Dedifferentiated amniotic fluid mesenchymal stem cell (primary cell): ENCODE results near the gene ZSWIM7.
"Not testable (repeated sequence)": the region's sequence is repeated elsewhere in the genome, so short reads cannot be mapped to it uniquely, and the experiment has no call there.

ENCODE experiments used
- DNase-seq: peaks from one replicate; pipeline ENCODE4 v3.0.0-alpha.2; 2016; ENCODE audit errors: extremely low spot score

Gene ZSWIM7

DNA sequence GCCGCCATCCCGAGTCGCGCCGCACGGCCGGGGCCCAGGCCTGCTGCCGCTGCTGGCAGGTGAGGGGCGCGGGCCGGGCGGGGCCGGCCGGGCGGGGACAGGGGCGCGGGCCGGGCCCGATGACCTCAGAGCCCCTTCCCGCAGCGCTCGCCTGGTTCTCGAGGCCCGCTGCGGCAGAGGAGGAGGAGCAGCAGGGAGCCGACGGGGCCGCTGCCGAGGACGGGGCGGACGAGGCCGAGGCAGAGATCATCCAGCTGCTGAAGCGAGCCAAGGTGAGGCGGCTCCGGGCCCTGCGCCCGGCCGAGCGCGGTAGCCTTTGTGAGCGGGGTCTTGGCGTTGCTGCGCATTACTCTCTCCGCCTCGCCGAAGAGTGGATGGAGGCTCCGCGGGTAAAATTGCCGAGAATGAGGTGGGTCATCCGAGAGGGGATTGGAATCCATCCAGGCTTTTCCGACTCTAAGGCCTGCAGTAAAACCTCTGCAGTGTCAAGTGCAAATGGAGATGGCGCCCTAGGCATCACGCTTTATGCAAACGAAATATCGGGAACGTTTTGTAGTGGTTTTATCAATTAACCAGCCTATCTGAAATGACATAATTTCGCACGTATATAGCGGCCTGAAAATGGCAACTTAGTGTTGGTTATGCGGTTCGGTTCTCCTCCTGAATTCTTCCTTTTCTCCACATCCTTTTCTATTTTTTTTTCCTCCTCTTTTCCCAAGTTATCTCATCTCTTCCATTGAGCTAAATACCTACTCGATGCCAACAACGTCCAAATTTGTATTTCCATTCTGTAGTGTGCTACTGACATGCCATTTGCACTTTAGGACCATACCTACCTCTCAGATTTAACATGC, 697 bp upstream of the ZSWIM7 start:
- no peak for DNase-seq

DNA sequence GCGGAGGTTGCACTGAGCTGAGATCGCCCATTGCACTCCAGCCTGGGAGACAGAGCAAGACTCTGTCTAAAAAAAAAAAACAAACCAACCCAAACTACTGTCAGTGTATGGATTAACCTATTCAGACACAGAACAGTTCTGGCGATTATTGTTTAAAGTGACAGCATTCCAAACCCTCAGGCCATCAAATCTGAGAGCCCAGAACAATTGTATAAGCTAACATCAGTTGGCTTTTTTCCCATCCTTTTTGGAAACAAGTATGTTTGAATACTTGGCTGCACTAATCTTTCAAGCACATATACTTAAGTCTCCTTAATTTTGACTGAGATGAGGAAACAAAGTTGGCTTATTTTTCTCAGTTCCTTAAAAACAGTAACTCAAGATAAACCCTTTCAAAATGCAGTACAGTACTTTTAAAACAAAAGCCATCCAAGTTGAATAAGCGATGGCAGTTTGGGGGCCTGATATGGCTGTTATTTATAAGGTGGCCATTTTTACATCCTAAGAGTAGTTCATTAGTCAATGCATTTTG, 1.4 kb downstream of the ZSWIM7 start:
- DNase-seq, result no peak

DNA sequence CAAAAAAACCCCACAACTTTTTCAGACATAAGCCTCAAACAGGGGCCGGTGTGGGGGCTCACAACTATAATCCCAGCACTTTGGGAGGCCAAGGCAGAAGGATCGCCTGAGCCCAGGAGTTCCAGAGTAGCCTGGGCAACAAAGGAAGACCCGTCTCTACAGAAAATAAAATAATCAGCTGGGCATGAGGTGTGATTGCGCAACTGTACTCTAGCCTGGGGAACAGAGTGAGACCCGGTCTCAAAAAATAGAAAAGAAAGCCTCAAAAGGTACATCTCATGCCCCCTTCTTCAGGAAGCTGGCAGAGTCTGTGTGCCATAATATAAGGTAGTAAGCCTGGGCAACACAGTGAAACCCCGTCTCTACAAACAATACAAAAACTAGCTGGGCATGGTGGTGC, 3.2 kb downstream of the ZSWIM7 start:
- DNase-seq, result no peak

DNA sequence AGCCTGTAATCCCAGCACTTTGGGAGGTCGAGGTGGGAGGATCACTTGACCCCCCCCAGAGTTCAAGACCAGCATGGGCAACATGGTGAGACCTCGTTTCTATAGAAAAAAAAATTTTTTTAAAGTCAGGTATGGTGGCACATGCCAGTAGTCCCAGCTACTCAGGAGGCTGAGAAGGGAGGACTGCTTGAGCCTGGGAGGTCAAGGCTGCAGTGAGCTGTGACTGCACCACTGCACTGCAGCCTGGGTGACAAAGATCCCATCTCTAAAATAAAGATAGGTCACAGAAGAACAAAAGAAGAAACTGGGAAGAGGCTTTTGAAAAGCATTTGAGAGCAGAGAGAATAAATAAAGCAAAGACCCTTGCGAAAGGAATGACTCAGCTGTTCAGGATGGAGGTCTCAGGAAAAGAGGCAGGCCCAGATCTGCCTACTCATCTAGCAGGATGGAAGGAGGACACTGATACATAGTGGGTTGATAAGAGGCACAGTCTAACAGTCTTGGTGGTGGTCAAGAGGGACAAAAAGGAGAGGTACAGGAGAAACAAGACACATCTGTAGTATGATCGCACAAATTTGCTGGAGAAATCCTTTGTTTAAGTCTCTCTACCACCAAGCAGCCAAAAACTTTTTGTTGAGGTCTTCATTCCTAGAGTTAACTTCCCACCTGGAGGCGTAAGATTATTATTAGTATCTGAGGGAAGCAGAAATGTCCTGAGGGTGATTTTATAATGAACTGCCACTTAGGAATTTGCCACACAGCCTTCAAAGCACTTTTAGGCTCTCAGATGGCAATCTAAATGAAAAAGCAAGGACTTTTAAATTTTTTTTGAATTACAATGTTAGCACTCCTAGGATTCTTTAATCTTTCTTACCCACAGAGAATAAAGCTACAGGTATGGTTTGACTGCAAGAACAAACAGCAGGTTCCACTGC, 17.6 kb downstream of the ZSWIM7 start:
- no peak for DNase-seq

DNA sequence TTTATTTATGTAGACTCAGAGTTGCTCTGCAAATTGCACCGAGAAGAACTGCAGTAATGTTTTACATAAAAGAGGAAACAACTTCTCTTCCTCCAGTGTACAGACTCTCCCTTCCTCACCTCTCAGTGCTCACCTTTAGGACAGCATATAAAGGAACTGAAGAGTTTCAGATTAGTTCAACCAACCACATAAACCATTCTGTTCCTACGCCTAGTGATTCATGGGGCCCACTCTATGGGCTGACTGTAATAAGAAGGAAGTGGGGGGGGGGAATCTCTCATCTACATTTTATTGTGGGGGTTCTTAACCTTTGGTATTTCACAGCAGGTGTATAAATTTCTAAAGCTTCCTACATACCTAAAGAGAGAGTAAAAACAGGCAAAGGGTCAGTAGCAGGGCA, 18.3 kb downstream of the ZSWIM7 start:
- DNase-seq, result no peak

DNA sequence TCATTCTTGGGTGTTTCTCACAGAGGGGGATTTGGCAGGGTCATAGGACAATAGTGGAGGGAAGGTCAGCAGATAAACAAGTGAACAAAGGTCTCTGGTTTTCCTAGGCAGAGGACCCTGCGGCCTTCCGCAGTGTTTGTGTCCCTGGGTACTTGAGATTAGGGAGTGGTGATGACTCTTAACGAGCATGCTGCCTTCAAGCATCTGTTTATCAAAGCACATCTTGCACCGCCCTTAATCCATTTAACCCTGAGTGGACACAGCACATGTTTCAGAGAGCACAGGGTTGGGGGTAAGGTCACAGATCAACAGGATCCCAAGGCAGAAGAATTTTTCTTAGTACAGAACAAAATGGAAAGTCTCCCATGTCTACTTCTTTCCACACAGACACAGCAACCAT, 20.5 kb downstream of the ZSWIM7 start:
- not testable (repeated sequence) for DNase-seq

DNA sequence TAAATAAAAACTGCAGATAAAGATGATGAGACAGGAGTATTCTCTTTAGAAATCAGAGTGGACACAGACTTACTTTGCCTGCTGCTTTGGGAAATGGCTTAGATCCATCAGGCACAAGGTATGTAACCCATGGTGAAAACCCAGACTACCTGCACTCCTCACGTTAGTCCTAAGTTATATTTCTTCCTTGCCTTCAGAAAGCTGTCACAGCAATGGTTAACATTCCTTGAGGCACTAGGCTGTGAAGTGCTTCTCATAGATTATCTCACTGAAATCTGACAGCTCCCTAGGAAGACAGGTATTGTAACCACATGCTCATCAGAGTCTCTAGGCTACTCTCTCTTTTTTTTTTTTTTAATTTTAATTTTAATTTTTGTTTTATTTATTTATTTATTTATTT, 20.9 kb downstream of the ZSWIM7 start:
- DNase-seq, result no peak

DNA sequence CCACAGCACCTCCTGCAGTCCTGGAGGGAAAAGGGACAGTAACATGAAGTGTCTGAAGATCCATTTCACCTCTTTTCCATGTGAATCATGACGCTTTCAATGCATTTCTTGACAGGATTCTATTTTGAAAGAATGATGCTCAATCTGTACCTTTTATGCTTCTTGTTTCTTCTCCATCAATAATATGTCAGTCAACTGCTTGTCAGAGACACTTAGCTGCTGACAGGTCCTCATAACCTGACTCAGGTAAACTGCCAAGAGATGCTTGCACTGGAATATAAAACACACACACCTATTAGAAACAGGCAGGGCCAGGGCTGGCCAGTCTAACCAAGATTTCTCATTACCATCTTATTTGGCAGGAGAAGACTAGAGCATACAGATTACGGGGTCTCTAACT, 21.6 kb downstream of the ZSWIM7 start:
- no peak for DNase-seq

DNA sequence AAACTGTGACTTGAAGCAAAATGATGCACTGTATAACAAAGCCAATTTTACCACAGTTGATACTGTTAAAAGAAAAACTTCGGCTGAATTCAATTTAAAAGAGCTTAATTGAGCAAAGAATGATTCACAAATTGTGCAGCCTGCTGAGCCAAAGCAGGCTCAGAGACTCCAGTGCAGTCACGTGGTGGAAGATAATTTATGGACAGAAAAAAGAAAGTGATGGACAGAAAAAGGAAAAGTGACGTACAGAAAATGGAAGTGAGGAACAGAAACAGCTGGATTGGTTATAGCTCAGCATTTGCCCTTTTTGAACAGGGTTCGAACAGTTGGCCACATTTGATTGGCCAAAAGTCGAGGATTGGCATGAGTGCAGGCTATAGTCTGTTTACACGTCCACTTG, 25.7 kb downstream of the ZSWIM7 start:
- DNase-seq, result no peak

DNA sequence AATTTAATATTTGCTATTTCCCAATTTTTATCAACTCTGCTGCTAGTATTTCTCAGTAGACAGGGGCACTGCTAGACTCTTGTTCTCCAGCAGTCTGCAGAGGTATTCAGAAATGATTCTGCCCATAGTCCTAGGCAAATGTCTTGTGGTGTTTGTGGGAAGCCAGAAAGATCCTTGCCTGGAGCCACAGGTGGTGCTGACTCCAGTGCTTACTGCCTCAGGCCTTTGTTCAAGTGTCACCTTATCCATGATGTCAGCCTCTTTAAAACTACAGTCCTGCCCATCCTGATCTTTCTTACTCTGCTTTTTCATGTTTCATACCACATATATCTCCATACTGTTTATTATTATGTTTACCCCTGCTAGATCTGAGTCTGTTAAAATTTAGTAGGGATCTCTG, 26.5 kb downstream of the ZSWIM7 start:
- DNase-seq, result no peak

DNA sequence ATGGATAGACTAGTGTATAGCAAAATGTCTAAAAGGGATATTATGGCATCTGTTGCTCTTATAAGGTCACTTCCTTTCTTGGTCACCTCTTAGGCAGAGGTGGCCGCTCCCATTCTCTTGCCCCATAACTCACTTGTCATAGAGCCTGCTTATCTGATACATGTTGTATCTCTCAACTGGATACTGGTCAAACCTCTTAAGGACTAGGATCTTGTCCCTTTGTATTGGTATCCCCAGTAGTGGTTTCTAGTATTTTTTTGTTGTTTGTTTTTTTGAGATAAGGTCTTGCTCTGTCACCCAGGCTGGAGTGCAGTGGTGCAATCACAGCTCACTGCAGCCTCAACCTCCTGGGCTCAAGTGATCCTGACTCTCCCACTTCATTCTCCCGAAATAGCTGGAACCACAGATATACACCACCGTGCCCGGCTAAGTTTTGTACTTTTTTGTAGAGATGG, 27.0 kb downstream of the ZSWIM7 start:
- no peak for DNase-seq

DNA sequence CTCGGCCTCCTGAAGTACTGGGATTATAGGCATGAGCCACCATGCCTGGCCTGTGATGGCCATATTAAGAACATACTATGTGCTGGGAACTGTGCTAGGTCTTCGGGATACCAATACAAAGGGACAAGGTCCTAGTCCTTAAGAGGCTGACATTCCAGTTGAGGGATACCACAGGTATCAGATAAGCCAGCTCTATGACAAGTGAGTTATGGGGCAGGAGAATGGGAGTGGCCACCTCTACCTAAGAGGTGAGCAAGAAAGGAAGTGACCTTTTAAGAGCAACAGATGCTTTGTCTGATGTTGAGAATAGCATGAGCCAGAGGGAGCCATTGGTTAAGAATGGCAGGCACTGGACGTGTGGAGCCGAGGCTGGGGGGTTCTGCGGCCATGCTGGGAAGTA, 27.6 kb downstream of the ZSWIM7 start:
- no peak for DNase-seq

DNA sequence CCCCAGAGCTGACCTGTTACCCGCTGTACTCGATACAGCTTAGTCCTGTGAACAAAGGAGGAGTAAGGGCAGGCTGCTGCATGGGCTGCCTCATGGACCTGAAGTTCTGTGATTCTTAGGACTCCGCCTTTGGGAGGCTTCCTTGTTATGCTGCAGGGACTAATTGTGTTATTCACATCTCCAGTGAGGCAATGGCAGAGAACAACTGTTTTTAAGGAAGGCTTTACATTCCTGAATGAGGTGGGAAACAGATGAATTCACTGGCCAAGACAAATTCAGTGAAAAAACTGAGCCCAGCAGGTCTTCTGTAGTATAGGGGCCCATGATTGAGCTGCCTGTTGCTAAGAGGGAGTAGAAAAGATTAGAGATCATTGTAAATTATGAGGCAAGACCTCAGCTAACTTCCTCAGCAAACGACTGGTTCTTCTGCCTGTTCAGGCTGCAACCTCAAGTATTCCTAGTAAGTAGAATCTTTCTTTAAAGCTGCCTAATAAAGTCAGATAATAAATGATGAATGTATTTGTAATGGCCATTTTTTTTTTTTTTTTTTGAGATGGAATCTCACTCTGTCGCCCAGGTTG, 28.3 kb downstream of the ZSWIM7 start:
- DNase-seq, result no peak

DNA sequence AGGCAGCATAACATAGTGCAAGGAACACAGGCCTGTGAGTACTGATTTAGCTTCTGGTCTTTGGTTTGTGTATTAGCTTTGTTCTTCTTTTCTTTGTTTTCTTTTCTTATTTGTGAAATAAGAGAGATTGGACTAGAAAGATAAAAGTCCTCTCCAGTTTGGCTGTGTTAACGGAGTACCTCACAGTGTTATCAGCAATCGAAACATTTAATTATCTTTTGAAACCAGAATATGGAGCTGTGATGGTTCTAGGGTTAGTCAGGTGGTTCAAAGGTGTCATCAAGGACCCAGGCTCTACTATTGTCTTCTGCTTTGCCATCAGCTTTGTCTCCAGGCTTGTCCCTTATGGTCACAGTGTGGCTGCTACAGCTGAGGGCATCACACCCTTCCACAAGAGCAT, 29.0 kb downstream of the ZSWIM7 start:
- DNase-seq, result no peak

DNA sequence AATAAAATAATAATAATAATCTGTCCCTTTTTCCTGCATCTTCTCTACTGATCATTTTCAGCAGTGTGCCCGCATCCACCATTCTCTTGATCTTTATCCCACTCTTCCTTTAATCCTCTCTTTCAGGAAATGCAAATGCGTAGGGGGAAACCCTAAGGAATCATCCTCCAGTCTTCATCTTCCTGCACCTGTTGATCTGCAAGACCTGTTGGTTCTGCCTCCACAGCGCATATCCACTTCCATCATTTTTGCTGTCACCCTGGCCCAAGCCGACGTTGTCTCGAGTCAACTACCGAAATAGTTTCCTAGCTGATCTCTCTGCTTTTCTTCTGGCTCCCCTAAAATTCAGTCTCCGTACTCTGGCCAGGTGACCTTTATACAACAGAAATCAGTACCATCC, 30.0 kb downstream of the ZSWIM7 start:
- no peak for DNase-seq

DNA sequence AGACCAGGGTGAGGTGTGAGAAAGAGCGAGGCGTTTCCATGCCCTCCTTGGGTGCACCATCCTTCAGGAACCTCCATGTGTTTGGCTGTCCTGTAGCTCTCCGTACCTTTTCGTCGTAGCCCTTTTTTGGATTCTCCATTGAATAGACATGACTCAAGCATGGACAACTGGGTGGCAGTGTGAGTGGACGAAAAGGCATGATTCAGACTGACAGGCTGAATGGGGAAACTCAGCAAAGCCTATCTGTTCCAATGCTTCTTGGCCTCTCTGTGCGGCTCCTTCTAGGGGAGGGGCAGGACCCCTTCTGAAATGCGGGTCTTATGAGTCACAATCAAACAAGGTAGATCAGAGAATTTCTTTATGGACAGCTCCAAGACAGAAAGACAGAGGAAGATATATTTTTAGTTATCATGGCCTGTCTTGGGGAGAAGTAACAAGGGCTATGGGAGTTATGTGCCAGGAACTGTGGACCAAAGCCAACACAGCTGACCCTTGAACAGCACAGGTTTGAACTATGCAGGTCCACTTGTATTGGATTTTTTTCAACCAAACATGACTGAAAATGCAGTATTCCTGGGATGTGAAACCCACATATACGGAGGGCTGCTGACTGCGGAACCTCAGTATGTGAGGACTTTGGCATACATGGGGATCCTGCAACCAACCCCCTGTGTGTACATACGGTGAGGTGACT, 31.7 kb downstream of the ZSWIM7 start:
- no peak for DNase-seq

DNA sequence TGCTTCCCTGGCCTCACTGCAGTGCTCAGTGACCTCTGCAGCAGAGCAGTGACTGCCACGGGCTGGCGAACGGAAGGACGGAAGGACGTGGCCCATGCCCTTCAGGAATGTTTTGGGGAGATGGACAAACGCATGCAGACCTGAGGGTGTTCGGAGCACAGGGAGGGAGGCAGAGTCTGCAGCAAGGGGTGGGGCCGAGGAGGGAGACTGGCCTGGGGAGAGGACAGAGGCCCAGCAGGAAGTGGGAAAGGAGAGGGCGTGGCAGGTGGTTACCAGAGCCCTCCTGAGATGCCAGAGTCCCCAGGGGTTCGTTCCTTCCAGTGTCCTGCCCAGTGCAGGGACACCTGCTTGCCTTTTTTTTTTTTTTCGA, 32.6 kb downstream of the ZSWIM7 start:
- no peak for DNase-seq

DNA sequence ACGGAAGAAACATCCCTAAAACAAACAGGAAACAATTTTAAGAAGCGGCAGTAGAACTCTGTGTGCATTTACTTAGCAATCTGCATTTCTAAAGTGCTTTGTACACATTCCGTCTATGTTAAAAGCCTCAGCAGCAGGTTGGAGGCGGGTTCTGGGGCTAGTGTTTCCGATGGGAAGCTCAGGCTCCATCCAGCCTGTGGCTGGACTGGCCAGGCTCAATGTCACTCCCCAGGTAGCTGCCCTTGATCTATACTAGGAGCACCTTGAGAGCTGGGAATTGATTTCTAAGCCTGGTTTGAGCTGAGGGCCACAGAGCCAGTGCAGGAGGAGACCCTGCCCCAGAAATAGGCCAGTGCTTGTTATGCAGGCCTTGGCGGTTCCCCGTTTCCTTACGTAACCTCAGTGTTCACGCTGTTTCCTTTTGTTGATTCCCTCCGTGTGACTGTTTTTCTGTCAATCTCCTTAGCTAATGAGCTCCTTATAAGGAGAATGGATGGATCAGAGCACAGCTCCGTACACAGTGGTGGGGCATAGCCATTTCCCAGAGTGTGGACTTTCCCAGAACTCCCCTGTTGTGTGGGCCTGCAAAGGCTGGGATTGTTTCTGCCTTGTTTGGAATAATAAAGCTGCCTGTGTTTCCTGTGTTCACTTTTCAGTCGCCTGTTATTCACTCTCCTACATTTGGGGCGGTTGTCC, 33.2 kb downstream of the ZSWIM7 start:
- no peak for DNase-seq

DNA sequence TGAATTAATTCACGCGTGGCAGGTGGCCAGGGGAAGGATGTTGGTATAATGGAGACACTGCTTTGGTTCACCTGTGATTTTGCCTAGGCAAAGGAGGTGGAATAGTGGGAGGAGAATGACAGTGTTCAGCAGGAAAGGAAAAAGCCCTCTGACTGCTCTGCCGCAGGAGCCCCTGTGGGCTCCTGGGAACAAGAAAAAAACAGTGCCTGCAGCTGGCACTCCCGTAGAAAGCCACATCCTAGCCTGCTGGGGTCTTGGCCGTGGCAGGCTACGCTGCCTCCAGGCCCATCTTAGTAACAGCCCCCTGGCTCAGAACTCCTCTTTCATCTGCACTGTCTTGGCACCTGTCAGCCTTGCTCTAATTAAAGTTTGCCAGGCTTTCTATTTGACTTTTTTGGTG, 34.0 kb downstream of the ZSWIM7 start:
- no peak for DNase-seq

DNA sequence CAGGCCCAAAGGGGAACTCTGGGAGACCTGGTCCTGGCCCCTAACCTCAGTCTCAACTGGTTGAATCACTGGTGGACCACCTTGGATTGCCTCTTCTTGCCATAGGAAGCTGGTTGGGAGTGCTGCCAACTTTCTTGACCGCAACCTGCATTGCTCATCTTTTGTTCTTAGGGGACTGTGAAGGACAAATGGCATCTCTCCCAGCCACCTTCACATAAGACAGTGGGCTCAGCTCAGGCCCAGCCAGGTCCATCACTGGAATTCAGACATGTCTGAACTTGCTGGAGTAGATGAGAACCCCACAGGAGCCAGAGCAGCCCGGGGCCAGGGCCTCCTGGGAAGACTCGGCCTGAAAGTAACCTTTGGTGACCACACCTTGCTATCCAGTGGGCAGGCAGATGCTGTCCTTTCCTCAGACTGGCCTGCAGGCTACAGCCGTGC, 35.8 kb downstream of the ZSWIM7 start:
- no peak for DNase-seq

DNA sequence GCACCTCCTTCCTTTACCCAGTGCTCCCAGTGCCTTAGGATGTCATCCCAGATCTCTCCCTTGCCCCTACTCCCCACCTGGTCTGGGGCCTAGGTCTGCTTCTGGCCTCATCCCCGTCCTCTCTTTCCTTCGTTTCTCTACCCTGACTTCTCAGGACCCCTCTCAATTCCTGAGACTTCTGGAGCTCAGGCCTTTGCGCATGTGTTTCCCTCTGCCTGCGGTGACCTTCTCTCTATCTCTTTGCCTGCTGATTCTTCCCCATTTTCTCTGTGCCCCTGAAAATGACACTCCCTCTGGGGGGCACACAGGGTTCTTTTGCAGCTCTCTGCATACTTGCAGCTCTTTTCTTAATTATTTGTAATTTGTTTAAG, 41.0 kb downstream of the ZSWIM7 start:
- no peak for DNase-seq
